CD4-positive, alpha-beta T cell treated with Interleukin-17A for 1 hour (primary cell): Measurements from ENCODE around the gene TAGLN2.
A peak's percentile ranks its signal among the peaks of the same experiment; 100 is the strongest.

ENCODE experiments used
- DNase-seq: peaks from one replicate; pipeline ENCODE4 v3.0.0-alpha.2; 2020

TAGLN2 gene

GRCh38 chr1:159949123-159949522 is 23.8 kb upstream of the TAGLN2 start:
- no peak for DNase-seq

GRCh38 chr1:159947942-159948341 is 22.6 kb upstream of the TAGLN2 start:
- no peak for DNase-seq

GRCh38 chr1:159946242-159947187 is 21.2 kb upstream of the TAGLN2 start:
- no peak for DNase-seq

GRCh38 chr1:159945483-159946241 is 20.4 kb upstream of the TAGLN2 start, which contains the start of gene IGSF9:
Gene IGSF9, minus strand, starts transcription at chr1:159945613. Its CDS starts 2,159 bp downstream, at chr1:159943454.
- peak; percentile 80 for DNase-seq

- no peak for DNase-seq
Measured at GRCh38 chr1:159944623-159945455, 19.5 kb upstream of the TAGLN2 start.

- DNase-seq = no peak
Measured at GRCh38 chr1:159943908-159944622, 18.8 kb upstream of the TAGLN2 start.

- DNase-seq = no peak
Measured at GRCh38 chr1:159943278-159943640, 18.0 kb upstream of the TAGLN2 start.

- DNase-seq = no peak
Measured at GRCh38 chr1:159942632-159943277, 17.4 kb upstream of the TAGLN2 start.

GRCh38 chr1:159941591-159942560 is 16.6 kb upstream of the TAGLN2 start:
- no peak for DNase-seq

- no peak for DNase-seq
Measured at GRCh38 chr1:159941141-159941540, 15.8 kb upstream of the TAGLN2 start.

- no peak for DNase-seq
Measured at GRCh38 chr1:159940006-159940620, 14.8 kb upstream of the TAGLN2 start.

- no peak for DNase-seq
Measured at GRCh38 chr1:159939678-159940002, 14.3 kb upstream of the TAGLN2 start.

GRCh38 chr1:159938905-159939677 is 13.8 kb upstream of the TAGLN2 start:
- no peak for DNase-seq

GRCh38 chr1:159938211-159938852 is 13.0 kb upstream of the TAGLN2 start:
- no peak for DNase-seq

GRCh38 chr1:159937054-159937750 is 11.9 kb upstream of the TAGLN2 start:
- no peak for DNase-seq

GRCh38 chr1:159936273-159936904 is 11.1 kb upstream of the TAGLN2 start:
- DNase-seq = peak; percentile 82

- DNase-seq = no peak
Measured at GRCh38 chr1:159935719-159936272, 10.5 kb upstream of the TAGLN2 start.
